Stromal cell of bone marrow (primary cell): ENCODE results near the gene KIAA0930.
"Not testable (repeated sequence)": the region's sequence is repeated elsewhere in the genome, so short reads cannot be mapped to it uniquely, and the experiment has no call there.

Experiments
- DNase-seq: peaks from one replicate; pipeline ENCODE4 v3.0.0-alpha.2; 2012; ENCODE audit warnings: low read depth

The KIAA0930 gene

DNA sequence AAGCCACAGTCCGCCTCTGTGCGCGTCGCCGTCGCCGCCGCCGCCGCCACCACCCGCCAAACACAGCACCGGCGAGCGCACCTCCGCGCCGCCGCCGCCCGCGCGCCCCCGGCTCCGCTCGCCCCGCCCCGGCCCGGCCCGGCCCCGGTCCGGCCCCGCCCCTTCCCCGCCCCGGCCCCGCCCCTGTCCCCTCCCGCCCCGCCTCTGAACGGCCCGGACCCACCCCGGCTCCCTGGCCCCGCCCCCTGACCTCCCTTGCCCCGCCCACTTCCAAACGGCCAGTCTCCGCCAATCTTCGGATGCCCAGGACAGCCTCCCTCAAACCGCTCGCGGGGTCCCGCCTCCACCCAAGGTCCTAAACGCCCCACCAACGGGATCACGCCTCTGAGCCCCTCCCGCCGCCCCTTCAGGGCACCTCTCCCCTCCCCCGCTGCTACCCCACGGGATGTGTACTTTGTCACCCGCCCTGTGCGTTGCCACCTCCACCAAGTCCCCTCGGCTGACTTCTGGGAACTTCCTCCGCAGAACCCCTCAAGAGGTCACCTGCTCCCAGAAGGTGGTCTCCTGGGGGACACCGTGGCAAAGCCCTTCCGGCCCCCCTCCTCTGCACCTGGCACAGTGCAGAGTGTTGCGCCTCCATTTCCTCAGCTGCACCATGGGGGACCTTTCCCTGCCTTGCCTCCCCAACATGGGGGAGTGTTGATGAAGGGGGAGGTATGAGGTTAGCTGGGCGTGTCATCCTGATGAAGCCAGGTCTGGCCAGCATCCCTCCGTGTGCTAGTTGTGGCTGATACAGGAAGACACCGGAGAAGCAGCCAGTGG lies at the start of gene KIAA0930:
TSS of gene KIAA0930 (minus strand) at position 85 of the 822 bp plus-strand sequence. CDS start 191 bp downstream, outside the sequence.
- DNase-seq = peak; percentile 28

DNA sequence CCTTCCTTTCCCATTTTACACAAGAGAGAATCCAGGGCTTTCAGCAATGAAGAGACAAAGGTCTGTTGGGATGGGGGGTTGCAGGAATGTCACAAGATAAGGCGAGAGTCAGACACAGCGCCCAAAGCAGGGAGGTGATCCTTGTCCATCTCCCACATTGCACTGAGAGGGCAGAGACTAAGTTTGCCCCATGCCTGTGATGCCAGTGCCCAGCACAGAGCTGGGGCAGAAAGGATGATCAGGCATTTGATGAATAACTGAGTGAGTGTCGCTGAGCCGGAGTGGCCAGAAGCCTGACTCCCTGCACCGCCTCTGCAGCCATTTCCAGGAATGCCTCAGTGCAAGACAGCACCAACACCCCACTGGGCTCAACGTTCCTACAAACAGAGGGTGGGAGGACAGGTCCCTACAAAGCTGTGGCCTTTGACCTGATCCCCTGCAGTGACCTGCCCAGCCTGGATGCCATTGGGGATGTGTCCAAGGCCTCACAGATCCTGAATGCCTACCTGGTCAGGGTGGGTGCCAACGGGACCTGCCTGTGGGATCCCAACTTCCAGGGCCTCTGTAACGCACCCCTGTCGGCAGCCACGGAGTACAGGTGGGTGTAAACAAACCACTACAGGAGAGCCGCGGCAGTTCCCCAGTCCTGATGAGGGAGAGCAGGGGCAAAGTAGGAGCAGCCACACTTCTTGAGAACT lies 46.3 kb upstream of the KIAA0930 start:
- no peak for DNase-seq

DNA sequence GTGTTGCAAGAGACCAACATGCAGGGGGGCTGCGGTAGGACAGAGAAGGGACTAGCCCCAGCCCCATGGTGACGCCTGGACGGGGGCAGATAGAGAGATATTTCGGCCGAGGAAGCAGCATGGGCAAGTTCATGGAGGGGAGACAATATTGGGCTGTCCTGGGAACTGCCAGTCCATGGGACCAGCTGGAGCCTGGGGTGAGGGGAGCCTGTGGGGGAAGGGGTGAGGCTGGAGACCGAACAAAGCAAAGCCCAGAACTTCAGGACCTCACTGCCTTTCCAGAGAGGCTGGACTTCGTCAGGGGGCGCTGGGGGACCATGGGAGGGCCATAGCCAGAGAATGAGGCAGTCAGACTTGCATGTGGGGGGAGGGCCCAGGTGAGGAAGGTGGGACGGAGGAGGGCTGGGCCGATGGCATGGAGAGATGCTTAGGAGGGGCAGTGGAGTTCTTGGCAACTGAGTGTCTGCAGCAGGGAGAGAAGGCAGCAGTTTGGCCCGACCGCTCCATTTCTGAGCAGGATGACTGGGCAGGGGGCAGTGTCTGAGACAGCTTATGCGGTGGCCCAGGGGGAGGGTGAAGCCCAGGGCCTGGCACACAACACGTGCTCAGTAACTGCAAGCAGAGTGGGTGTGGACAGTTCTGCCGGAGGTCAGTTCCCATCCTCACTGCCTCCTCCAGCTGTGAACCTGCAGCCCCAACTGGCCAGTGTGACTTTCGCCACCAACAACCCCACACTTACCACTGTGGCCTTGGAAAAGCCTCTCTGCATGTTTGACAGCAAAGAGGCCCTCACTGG lies 44.8 kb upstream of the KIAA0930 start:
- no peak for DNase-seq

DNA sequence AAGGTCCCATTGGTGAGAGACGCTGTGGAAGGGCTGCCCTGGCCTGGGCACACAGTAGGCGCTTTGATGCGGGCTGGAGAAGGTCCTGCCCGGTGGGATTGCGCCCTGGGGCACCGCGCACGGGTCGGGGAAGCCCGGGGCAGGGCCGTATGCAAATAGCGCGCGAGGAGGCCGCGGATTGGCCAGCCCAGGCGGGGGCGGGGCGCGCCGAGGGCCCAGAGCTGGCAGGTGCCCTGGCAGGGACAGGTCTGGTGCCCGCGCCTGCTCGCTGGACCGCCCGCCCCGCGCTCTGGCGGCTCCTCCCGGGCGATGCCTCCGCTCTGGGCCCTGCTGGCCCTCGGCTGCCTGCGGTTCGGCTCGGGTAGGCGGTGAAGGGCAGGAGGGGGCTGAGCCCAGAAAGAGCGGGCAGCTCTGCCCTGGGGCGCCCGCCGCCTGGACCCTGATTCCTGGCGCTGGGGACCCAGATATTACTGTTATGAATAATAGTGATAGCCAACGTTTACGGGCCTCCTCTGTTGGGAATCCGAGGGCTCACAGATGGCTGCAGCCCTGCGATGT lies 44.1 kb upstream of the KIAA0930 start, which contains the start of gene UPK3A:
TSS of gene UPK3A (plus strand) at position 245 of the 558 bp plus-strand sequence. CDS start at position 310, 65 bp downstream.
- no peak for DNase-seq

DNA sequence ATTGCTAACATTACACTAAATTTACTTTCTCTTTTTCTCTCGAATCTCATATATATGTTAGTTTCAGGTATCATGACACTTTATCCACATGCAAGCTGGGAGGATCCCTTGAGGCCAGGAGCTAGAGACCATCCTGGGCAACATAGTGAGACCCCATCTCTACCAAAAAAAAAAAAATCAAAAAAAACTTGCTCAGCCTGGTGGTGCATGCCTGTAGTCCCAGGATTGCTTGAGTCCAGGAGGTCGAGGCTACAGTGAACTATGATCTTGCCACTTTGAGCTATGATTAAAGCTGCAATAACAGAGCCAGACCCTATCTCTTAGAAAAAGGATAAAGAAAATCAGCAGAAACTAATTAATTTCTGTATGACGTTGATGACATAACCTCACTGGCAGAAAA lies 40.3 kb upstream of the KIAA0930 start:
- no peak for DNase-seq

DNA sequence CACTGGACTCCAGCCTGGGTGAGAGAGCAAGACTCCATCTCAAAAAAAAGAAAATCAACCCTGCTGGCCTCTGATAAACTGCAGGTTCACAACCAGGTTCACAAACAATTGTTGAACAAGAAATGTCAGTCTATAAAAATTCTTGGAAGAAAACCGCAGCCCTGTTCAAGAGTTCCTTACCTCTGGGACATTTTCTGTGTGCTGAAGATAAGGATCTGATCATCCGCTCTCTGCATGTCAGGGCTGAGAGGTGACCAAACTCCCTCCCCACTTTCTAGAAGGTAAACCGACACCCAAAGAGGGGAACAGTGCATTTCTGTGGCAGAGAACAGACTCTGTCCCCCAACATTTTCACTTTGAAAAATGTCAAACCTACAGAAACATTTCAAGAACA lies 39.9 kb upstream of the KIAA0930 start:
- DNase-seq = no peak

DNA sequence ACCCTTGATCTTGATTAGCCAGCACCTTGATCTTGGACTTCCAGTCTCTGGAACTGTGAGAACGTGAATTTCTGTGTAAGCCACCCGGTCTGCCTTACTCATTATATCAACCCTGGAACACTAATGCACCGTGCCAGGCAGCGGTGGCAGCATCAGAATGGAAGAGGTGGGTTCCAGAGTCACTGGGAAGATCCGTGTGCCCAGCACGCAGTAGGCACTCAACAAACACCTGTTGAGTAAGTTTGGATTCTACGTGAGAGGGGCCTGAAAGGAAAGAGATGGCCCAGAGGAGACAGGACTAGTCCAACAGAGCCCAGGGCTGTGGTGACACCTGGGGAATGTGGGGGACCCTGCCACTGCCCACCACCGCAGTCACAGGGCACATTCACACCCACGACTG lies 37.4 kb upstream of the KIAA0930 start:
- DNase-seq = no peak

DNA sequence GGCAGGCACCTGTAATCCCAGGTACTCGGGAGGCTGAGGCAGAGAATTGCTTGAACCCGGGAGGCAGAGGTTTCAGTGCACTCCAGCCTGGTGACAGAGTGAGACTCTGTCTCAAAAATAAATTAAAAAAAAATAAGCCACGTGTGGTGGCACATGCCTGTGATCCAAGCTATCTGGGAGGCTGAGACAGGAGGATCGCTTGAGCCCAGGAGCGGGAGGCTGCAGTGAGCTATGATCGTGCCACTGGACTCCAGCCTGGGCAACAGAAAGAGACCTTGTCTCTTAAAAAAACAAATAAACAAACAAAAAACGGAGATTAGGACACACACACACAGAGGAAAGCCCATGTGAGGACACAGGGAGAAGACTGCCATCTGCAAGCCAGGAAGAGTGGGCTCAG lies 37.0 kb upstream of the KIAA0930 start:
- not testable (repeated sequence) for DNase-seq

DNA sequence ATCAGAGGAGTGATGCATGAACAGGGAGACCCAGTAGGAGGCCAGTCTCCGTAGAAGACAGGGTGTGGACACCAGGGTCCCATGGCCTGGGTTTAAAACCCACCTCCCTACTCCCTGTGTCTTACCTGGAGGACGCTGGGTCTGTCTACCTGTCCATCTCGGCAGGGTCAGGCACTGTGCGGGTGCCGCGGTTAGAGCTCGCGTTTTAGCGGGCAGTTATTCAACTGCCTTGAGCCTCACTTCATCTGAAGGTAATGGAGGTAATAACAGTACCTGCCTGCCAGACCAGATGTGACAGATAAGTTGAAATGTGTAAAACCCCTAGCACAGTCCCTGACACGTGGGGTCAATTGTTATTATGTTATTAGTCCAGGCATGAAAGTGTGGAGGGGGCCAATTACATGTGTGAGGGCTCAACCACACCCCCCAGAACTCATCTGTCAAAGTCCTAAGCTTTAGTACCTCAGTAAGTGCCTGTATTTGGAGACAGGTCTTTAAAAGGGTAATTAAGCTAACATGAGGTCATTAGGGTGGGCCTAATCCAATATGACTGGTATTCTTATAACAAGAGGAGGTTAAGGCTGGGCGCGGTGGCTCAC lies 35.9 kb upstream of the KIAA0930 start:
- DNase-seq = no peak

DNA sequence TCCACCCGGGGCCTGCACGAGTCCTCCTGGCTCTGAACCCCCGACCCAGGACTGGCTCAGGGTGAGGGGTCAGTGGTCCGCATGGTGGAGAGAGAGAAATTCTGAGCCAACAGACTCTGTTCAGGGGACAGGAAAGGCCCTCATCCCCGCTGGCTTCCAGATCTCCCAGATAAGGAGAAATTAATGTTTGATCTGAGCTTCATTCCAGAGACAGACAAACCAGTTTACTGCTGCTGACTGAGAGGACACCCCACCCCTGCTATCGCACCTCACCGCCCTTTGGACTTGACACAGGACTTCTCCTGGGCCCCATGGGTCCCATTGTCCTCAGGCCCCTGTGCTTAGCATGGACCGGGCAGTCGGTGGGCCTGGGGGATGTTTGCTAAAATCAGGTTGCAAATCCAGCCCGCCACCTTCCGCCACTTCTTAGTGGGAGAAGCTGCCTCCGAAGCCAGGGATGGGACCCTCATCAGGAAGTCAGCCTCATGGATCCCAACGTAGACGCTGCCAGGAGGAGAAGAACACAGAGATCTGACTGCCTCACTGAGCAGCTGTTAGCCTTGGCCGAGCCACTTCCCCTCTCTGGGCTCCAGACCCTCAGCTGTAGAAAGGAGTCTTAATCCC lies 32.9 kb upstream of the KIAA0930 start:
- DNase-seq = no peak

DNA sequence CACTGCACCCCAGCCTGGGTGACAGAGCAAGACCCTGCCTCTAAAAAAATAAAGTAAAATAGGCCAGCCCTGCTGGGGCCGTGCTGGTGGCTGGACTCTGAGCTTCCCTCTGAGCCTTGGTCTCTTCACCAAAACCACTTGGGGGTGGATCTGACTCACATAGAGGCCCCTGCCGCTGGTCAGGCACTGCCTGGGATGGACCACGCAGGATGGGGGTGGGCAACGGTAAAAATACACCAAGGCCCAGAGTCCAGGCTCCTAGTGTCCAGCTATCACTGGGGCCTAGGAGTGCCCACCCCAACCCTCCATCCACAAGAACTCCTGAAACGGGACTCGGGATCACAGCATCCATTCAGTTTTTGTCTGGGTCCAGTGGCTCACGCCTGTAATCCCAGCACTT lies 31.8 kb upstream of the KIAA0930 start:
- DNase-seq = no peak

DNA sequence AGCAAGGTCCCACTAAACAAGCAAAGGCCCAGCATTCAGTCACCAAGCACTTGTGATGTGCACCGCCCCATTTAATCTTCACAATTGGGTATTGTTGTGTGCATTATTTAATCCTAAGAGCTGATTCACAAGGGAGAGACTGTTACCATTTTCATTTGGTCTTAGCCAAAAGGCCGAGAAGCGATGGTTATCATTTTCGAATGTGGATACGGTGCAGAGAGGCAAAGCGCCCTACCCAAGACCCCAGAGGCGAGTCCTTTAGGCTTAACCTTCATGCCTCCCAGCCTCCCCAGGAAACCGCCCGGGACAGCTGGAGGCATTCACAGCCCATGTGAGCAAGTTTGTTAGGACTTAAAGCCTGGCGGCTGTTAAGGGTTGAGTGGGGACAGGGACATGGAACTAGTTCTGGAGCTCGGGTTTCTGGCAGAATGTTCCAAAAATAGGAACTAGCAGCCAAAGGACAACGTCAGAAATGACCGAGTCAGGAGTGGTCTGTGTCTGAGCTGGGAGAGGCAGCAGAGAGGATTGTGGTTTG lies 31.0 kb upstream of the KIAA0930 start:
- peak; percentile 20 for DNase-seq

DNA sequence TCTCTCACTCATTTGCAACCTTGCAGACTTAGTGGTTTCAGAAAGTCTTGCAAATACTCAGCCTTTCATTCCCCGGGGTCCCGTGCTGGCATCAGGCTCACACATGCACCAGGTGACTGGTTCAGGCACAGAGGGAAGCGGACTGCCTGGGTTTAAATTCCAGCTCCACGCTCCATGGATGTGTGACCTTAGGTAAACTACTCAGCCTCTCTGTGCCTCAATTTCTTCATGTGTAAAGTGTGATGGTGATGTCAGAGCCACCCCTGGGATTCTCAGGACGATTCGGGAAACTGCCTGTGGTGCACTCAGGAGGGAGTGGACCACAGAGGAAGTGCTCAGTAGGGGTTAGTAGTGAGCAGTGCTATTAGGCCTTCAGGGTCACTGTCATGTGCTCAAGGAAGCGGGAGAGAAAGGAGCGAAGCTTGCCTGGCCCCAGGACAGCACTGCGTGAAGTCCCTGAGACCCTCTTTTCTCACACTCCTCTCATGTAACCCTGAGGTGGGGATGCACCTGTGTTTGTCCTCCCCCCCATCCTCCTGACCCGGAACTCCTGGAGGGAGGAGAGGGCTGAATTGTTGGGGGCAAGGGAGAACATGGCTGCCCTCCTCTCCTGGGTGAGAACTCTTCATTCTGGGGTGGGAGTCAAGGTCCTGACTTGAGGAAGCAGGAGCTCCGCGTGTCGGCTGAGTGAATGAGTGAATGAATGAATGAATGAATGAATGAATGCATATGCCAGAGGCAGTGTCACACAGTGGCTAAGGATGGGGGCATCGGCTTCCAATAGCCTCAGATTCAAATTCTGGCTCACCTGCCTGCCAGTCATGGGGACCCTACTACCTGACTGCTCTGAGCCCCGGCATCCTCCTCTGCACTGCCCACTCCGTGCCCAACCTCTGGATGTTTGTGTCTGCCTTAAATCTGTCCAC lies 29.7 kb upstream of the KIAA0930 start:
- no peak for DNase-seq

DNA sequence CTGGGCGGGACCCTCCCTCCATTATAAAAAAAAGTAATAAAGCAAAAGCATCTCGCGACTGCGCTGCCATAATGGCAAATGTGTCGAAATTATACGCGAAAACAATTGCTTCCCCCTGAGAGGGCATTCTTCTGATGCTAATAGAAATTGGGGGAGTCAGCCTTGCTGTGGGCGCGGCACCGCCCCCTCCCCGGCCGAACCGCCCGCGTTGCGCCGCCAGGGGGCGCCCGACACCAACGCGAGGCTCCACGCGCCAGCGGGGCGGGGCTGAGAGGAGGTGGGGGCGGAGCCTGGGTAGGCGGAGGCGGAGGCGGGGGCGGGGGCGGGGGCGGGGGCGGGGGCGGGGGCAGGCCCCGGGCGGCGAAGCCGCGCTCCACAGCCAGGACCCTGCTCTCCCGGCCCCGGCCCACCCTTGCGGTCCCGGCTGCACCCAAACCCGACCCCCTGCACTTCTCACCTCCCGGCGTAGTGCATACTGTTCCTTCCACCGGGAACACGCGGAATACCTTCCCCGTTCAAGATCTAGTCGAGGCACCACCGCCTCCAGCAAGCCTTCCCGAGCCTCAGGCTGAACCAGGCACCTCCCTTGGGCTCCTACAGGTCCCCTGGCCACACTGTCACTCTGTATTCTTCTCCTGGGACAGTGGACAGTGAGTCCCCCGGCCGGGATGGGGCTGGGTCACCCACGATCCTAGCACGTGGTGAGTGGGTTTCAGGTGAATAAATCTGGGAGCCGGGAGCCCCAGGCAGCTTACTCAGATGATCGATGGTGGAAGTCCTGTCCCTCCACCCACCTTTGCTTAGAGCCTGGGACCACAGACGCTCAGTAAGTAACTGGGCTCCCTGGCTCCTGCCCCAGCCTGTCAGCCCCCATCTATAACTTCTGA lies 28.5 kb upstream of the KIAA0930 start:
- no peak for DNase-seq

DNA sequence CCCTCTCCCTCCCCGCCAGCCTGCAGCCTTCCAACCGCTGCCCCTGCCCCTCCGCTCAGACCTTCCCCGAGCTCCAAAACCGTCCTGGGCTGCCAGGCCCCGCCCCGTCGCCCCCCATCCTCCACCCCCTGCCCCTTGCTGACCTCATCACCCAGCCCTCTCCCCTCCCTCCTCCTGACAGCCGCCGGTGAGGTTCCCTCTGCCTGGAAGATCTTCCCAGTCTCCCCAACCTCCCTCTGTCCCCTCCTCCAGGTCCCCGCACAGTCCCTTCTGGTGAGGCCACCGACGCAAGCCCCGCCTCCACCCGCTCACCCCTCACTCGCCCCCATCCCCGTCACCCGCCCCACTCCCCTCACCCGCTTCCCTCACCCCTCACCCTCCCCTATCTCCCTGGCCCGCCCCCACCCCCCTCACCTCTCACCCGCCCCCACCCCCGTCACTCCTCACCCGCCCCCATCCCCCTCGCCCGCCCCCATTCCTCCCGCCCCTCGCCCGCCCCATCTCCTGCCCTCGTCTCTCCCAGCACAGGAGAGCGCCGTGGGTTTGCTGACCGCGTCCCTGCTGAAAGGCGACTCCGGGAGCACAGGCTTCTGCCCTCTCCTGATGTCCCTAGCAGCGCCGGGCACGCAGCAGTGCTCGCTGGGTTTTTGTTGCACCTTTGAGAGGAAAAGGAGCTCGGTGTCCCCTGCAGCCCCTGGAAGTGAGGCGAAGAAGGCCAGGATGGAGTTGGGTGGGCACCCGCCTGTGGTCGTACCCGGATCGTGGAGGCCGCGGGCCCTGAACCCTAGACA lies 27.7 kb upstream of the KIAA0930 start:
- DNase-seq = no peak

DNA sequence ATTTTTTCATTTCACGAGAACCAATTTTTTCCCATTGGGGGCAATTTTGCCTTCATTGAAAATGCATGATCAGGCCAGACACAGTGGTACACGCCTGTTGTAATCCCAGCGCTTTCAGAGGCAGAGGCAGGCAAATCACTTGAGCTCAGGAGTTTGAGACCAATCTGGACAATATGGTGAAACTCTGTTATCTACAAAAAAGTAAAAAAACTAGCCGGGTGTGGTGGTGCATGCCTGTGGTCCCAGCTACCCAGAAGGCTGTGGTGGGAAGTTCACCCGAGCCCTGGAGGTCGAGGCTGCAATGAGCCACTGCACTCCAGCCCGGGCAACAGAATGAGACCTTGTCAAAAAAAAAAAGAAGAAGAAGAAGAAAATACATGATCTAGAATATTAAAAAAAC lies 24.8 kb upstream of the KIAA0930 start:
- no peak for DNase-seq

DNA sequence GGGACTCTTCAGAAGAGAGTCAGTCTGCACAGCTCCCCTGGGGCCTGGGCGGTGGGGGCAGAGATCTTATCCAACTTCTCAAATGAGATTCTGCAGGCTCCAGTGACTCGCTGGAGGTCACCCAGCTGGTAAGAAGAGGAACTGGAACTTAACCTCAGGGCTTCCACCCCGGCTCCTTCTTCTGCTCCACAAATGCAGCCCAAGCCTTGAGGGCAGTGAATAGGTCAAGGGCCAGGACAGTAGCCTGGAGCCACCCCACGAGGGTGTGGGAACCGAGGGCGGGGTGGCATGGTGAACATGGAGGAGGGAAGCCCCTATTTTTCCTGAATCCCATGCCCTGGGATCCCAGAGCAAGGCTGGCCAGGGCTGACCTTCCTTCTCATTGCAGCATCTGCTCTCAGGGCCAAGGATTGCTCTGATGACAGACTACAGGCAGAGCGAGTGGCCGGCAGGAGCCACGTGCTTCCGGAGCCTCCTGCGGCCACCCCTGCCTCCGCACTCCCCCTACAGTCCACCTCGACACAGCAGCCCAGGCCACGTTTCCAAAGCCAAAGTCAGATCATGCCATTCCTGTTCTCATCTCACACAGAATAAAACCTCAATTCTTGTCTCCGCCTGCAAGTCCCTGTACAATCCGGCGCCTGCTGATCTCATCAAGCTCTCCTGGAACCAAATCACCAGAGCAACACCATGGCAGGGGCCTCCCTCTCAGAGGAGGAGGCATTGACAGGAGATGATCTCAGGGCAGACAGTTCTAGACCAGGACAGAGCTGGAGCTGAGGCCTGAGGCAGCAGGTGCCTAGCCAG lies 23.0 kb upstream of the KIAA0930 start:
- DNase-seq = peak; percentile 68
